Upper lobe of left lung (tissue), 4 donors: ENCODE data around the gene MANBA.

ENCODE experiments used
- EP300 ChIP-seq, 4 donors: sonication (generic); formaldehyde crosslinking; IDR thresholded peaks; one replicate each; pipeline ENCODE4 v1.5.1; 2017; ENCODE audit warnings: antibody characterized with exemption in 4 of 4, control low read depth in 2 of 4
- POLR2AphosphoS5 ChIP-seq, 2 donors: sonication (generic); formaldehyde crosslinking; IDR thresholded peaks; one replicate each; pipeline ENCODE4 v1.5.1; 2017; ENCODE audit warnings: antibody characterized with exemption in 2 of 2
- TF ChIP-seq, protein P1 (sequence below), 6 experiments: fragments of 450-650 bp in 4 of 6; fragments of 200-600 bp in 2 of 6; sonication (generic) in 2 of 6; IDR thresholded peaks; one replicate each; pipeline ENCODE4 v1.5.1; 2016 to 2019; ENCODE audit warnings: antibody characterized with exemption in 6 of 6

DNA sequence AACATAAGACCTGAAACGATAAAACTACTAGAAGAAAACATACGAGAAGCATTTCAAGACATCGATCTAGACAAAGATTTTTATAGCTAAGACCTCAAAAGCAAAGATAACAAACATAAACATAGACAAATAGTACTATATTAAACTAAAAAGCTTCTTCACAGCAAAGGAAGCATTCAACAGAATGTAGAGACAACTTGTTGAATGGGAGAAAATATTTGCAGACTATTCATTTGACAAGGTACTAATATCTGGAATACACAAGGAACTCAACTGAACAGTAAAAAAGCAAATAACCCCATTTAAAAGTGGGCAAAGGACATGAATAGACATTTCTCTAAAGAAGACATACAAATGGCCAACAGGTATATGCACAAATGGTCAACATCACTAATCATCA lies 49.8 kb downstream of the MANBA start:
- TF ChIP-seq, protein P1, sequence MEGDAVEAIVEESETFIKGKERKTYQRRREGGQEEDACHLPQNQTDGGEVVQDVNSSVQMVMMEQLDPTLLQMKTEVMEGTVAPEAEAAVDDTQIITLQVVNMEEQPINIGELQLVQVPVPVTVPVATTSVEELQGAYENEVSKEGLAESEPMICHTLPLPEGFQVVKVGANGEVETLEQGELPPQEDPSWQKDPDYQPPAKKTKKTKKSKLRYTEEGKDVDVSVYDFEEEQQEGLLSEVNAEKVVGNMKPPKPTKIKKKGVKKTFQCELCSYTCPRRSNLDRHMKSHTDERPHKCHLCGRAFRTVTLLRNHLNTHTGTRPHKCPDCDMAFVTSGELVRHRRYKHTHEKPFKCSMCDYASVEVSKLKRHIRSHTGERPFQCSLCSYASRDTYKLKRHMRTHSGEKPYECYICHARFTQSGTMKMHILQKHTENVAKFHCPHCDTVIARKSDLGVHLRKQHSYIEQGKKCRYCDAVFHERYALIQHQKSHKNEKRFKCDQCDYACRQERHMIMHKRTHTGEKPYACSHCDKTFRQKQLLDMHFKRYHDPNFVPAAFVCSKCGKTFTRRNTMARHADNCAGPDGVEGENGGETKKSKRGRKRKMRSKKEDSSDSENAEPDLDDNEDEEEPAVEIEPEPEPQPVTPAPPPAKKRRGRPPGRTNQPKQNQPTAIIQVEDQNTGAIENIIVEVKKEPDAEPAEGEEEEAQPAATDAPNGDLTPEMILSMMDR (IDR thresholded peaks at IDR 0.05), result no peak
- TF ChIP-seq POLR2AphosphoS5 (IDR thresholded peaks at IDR 0.05) (no peak), EP300 (IDR thresholded peaks at IDR 0.05) (no peak)
